ENCODE measurements around the gene WDR64.

Gene WDR64

GRCh38 chr1:241652012-241652411 is at the start of gene WDR64:
WDR64 (plus strand) TSS chr1:241652281; CDS start chr1:241652485, 204 bp downstream.
- Mint-ChIP-seq H3K27ac (no peak within 1 kb of the TSS), H3K4me3 (no peak within 1 kb of the TSS), H3K27me3 (no peaks in the 10 kb centered on the region), H3K36me3 (peaks cover 5% of the 10 kb centered on the region), H3K4me1 (ENCODE audit: low read depth) (peaks cover 1% of the 10 kb centered on the region), H3K9me3 (ENCODE audit: low read depth) (peaks cover 4% of the 10 kb centered on the region)

GRCh38 chr1:241603731-241604245 is 48.3 kb upstream of the WDR64 start:
- Mint-ChIP-seq H3K36me3 (peaks cover 26% of the 10 kb centered on the region), H3K27ac (no peak overlapping the region), H3K4me3 (no peak overlapping the region), H3K9me3 (ENCODE audit: low read depth) (no peaks in the 10 kb centered on the region), H3K4me1 (ENCODE audit: low read depth) (no peaks in the 10 kb centered on the region), H3K27me3 (no peaks in the 10 kb centered on the region)

GRCh38 chr1:241605146-241605805 is 46.8 kb upstream of the WDR64 start:
- Mint-ChIP-seq H3K4me3 (no peak overlapping the region), H3K4me1 (ENCODE audit: low read depth) (no peaks in the 10 kb centered on the region), H3K36me3 (peaks cover 26% of the 10 kb centered on the region), H3K27me3 (no peaks in the 10 kb centered on the region), H3K27ac (no peak overlapping the region), H3K9me3 (ENCODE audit: low read depth) (no peaks in the 10 kb centered on the region)

- Mint-ChIP-seq H3K4me3 (no peak overlapping the region), H3K36me3 (peaks cover 18% of the 10 kb centered on the region), H3K4me1 (ENCODE audit: low read depth) (no peaks in the 10 kb centered on the region), H3K27me3 (no peaks in the 10 kb centered on the region), H3K27ac (no peak overlapping the region), H3K9me3 (ENCODE audit: low read depth) (no peaks in the 10 kb centered on the region)
Observed at GRCh38 chr1:241606544-241606943, 45.5 kb upstream of the WDR64 start.

GRCh38 chr1:241607497-241607896 is 44.6 kb upstream of the WDR64 start:
- H3K27me3 Mint-ChIP-seq = no peaks in the 10 kb centered on the region
- peaks cover under 1% of the 10 kb centered on the region for H3K4me1 Mint-ChIP-seq (ENCODE audit: low read depth)
- H3K36me3 Mint-ChIP-seq = peaks cover 10% of the 10 kb centered on the region
- H3K27ac Mint-ChIP-seq = no peak overlapping the region
- no peaks in the 10 kb centered on the region for H3K9me3 Mint-ChIP-seq (ENCODE audit: low read depth)
- no peak overlapping the region for H3K4me3 Mint-ChIP-seq

GRCh38 chr1:241608379-241609033 is 43.6 kb upstream of the WDR64 start:
- H3K36me3 Mint-ChIP-seq = peaks cover 4% of the 10 kb centered on the region
- H3K27me3 Mint-ChIP-seq = no peaks in the 10 kb centered on the region
- H3K4me1 Mint-ChIP-seq (ENCODE audit: low read depth) = peaks cover 7% of the 10 kb centered on the region
- H3K9me3 Mint-ChIP-seq (ENCODE audit: low read depth) = no peaks in the 10 kb centered on the region
- no peak overlapping the region for H3K27ac Mint-ChIP-seq
- H3K4me3 Mint-ChIP-seq = no peak overlapping the region

GRCh38 chr1:241610056-241610815 is 41.8 kb upstream of the WDR64 start:
- Mint-ChIP-seq H3K36me3 (no peaks in the 10 kb centered on the region), H3K4me1 (ENCODE audit: low read depth) (peaks cover 10% of the 10 kb centered on the region), H3K27me3 (no peaks in the 10 kb centered on the region), H3K27ac (no peak overlapping the region), H3K9me3 (ENCODE audit: low read depth) (no peaks in the 10 kb centered on the region), H3K4me3 (no peak overlapping the region)

- Mint-ChIP-seq H3K4me1 (ENCODE audit: low read depth) (peaks cover 10% of the 10 kb centered on the region), H3K27ac (no peak overlapping the region), H3K9me3 (ENCODE audit: low read depth) (no peaks in the 10 kb centered on the region), H3K27me3 (no peaks in the 10 kb centered on the region), H3K36me3 (no peaks in the 10 kb centered on the region), H3K4me3 (no peak overlapping the region)
Observed at GRCh38 chr1:241611063-241611462, 41.0 kb upstream of the WDR64 start.

GRCh38 chr1:241611736-241612135 is 40.3 kb upstream of the WDR64 start:
- no peak overlapping the region for H3K4me3 Mint-ChIP-seq
- H3K27ac Mint-ChIP-seq = no peak overlapping the region
- peaks cover 10% of the 10 kb centered on the region for H3K4me1 Mint-ChIP-seq (ENCODE audit: low read depth)
- no peaks in the 10 kb centered on the region for H3K9me3 Mint-ChIP-seq (ENCODE audit: low read depth)
- H3K27me3 Mint-ChIP-seq = no peaks in the 10 kb centered on the region
- no peaks in the 10 kb centered on the region for H3K36me3 Mint-ChIP-seq

GRCh38 chr1:241612533-241613477 is 39.3 kb upstream of the WDR64 start:
- Mint-ChIP-seq H3K36me3 (no peaks in the 10 kb centered on the region), H3K27me3 (no peaks in the 10 kb centered on the region), H3K9me3 (ENCODE audit: low read depth) (no peaks in the 10 kb centered on the region), H3K4me3 (no peak overlapping the region), H3K27ac (peak overlapping the region; percentile 5), H3K4me1 (ENCODE audit: low read depth) (peaks cover 10% of the 10 kb centered on the region)

- Mint-ChIP-seq H3K27me3 (no peaks in the 10 kb centered on the region), H3K4me1 (ENCODE audit: low read depth) (peaks cover 10% of the 10 kb centered on the region)
Observed at GRCh38 chr1:241614144-241614543, 37.9 kb upstream of the WDR64 start.

GRCh38 chr1:241614572-241614971 is 37.5 kb upstream of the WDR64 start:
- Mint-ChIP-seq H3K27me3 (no peaks in the 10 kb centered on the region), H3K4me3 (no peak overlapping the region), H3K36me3 (no peaks in the 10 kb centered on the region), H3K27ac (no peak overlapping the region), H3K4me1 (ENCODE audit: low read depth) (peaks cover 10% of the 10 kb centered on the region), H3K9me3 (ENCODE audit: low read depth) (no peaks in the 10 kb centered on the region)

More at GRCh38 chr1:241614144-241614543, 37.9 kb upstream of the WDR64 start:
- Mint-ChIP-seq H3K36me3 (no peaks in the 10 kb centered on the region), H3K27ac (no peak overlapping the region), H3K9me3 (ENCODE audit: low read depth) (no peaks in the 10 kb centered on the region), H3K4me3 (no peak overlapping the region)

- Mint-ChIP-seq H3K4me1 (ENCODE audit: low read depth) (peaks cover 10% of the 10 kb centered on the region), H3K36me3 (no peaks in the 10 kb centered on the region), H3K9me3 (ENCODE audit: low read depth) (no peaks in the 10 kb centered on the region), H3K27me3 (no peaks in the 10 kb centered on the region), H3K4me3 (no peak overlapping the region), H3K27ac (no peak overlapping the region)
Observed at GRCh38 chr1:241615043-241615974, 36.8 kb upstream of the WDR64 start.
